Measurements from ENCODE around the gene PRDM2. TPM values are rescaled to one million over a fixed set of nuclear protein-coding genes. Genes with fewer than 3 reads are reported as not detected.

Gene PRDM2
- total and polyA plus RNA-seq, 11 donors = 16.1 to 52.7 (median 36.3) TPM

DNA sequence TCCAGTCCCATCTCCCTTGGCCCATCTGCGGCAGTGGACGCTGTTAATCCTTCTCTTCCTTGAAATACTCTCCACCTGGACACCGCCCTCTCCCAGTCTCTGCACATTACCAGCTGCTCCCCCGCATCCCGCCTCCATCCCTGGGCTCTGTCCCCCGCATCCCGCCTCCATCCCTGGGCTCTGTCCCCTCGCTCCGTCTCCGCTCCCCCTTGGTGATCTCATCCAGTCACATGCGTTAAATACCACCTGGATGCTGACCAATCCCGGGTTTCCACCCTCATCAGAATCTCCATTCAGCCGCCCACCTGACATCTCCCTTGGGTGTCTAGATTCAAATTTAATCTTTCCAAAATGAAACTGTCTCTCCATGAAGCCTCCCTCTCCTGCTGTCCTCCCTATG is 106.1 kb downstream of the PRDM2 start:
- TF ChIP-seq CTCF (IDR thresholded peaks at IDR 0.05) = no peak
- TF ChIP-seq POLR2A (IDR thresholded peaks at IDR 0.05) = no peak
- H3K27ac ChIP-seq = no peak overlapping the region
- intact Hi-C loops (cut with DNase I) = loop anchor here in 2 of 10 donors (5.0 to 10.0 kb wide), 2 partner anchors 61 to 134 kb away; no protein-coding TSS in a partner anchor

GRCh38 chr1:13807209-13807608 is 107.2 kb downstream of the PRDM2 start:
- Histone ChIP-seq H3K27me3 (no peaks in the 10 kb centered on the region), H3K9me3 (no peaks in the 10 kb centered on the region), H3K36me3 (peaks cover 0 to 8% (median 0%) of the 10 kb centered on the region in 9 donors), H3K4me3 (no peak overlapping the region), H3K4me1 (peaks cover 0 to 8% (median 2%) of the 10 kb centered on the region in 12 donors), H3K27ac (no peak overlapping the region)
- no peak for ATAC-seq
- no peak for DNase-seq
- TF ChIP-seq CTCF (IDR thresholded peaks at IDR 0.05) (peak in 3 of 12 donors; percentile 19 to 30 (median 21)), POLR2A (IDR thresholded peaks at IDR 0.05) (no peak)
- 67 to 76% (median 70%) methylated on average over 7 of the region's 7 CpGs for WGBS, 4 donors
- intact Hi-C loops (cut with DNase I) = loop anchor here in 2 of 10 donors (5.0 to 10.0 kb wide), 2 partner anchors 62 to 135 kb away; no protein-coding TSS in a partner anchor

More for the DNA sequence above, 106.1 kb downstream of the PRDM2 start:
- ATAC-seq (no peak), DNase-seq (no peak)
- Histone ChIP-seq H3K36me3 (peaks cover 0 to 8% (median 0%) of the 10 kb centered on the region in 9 donors), H3K9me3 (no peaks in the 10 kb centered on the region), H3K27me3 (no peaks in the 10 kb centered on the region), H3K4me3 (no peak overlapping the region), H3K4me1 (peaks cover 0 to 11% (median 2%) of the 10 kb centered on the region in 12 donors)
- 93 to 95% (median 95%) methylated on average over 13 of the region's 13 CpGs for WGBS, 4 donors

DNA sequence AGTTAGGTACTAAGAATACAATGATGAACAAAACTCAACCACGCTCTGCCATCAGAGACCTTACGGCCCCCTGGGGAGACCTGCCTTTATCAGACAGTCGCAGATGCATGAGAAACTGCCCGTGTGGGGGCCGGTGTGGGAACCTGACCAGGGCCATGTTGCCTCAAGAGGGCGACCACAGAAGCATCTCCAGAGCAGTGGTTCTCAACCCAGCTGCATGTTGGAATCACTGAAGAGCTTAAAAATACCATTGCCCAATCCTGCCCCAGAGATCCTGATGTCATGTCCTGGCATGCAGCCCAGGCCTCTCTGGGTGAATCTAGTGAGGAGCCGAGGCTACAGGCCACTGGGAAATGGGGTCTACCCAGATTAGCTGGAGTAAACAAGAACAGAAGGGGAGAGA is 108.7 kb downstream of the PRDM2 start:
- intact Hi-C loops (cut with DNase I) = loop anchor here in 2 of 10 donors (5.0 to 10.0 kb wide), 2 partner anchors 64 to 136 kb away; no protein-coding TSS in a partner anchor

More for the DNA sequence above, 108.7 kb downstream of the PRDM2 start:
- Histone ChIP-seq H3K4me1 (peaks cover 0 to 7% (median 1%) of the 10 kb centered on the region in 12 donors), H3K4me3 (no peak overlapping the region), H3K36me3 (peaks cover 0 to 8% (median 0%) of the 10 kb centered on the region in 9 donors), H3K27me3 (no peaks in the 10 kb centered on the region), H3K27ac (no peak overlapping the region), H3K9me3 (no peaks in the 10 kb centered on the region)
- 60 to 75% (median 67%) methylated on average over 5 to 7 of the region's 7 CpGs for WGBS, 4 donors
- peak in 3 of 5 donors; percentile 54 to 69 (median 60) for DNase-seq
- peak in 3 of 4 donors; percentile 31 to 53 (median 49) for ATAC-seq
- TF ChIP-seq CTCF (IDR thresholded peaks at IDR 0.05) (no peak), POLR2A (IDR thresholded peaks at IDR 0.05) (no peak)

Data from heart left ventricle (tissue), 16 donors.